GM13976 (cell line): Measurements from ENCODE around the gene NUDT3.
A peak's percentile ranks its signal among the peaks of the same experiment; 100 is the strongest.

Source experiments
- DNase-seq: peaks from one replicate; pipeline ENCODE4 v3.0.0; 2012; ENCODE audit warnings: low spot score
- CTCF ChIP-seq: IDR thresholded peaks from 2 replicates; pipeline ENCODE4 v1.5.1; 2012; ENCODE audit warnings: borderline replicate concordance, mild to moderate bottlenecking; ENCODE audit not compliant: insufficient read depth; ENCODE audit errors: extremely low read depth, missing control alignments, control extremely low read depth
- in situ Hi-C: fragments of 300-500 bp; cut with MboI; formaldehyde crosslinking; loops from one replicate; pipeline ENCODE4 v1.12.0; 2022; ENCODE audit warnings: low sequenced_read_pairs, mixed read lengths, inconsistent platforms; ENCODE audit not compliant: unreplicated experiment

The NUDT3 gene

DNA sequence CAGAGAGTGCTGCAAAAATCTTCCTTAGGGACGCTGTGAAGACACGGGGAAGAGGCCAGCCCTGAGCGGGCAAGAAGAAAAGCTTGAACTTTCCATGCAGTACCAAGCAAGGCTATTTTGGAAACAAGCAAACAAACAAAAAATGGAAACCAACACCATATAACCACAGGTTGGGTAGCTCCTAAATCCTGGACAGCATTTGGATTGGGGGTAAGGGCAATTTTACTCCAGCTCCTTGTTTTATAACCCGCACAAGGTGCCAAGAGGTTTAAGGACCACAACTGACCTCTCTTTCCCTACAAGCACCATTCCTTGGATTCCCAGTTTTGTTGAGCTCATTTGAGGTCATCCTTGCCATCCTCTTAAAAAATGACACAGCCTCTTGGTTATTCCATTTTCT lies 112.3 kb downstream of the NUDT3 start:
- in situ Hi-C loops: no loop called here
- TF ChIP-seq CTCF: no peak
- DNase-seq: no peak

DNA sequence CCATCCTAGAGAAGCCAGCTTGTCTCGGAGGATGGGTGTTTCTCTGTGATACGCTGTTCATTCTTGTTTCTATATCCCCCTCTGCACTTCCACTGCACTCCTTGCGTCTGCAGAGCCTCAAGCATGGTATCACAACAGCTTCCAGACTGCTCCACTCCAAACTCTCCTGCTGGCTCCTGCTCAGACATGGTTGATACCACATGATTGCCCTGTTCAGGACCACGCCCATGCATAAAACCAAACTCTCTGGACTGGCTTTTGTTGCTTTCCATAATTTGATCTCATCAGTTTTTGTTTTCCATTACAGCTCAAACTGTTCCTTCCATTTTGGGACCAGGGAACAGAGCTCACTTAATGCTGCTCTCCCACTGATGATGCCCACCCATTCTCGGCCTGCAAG lies 113.6 kb downstream of the NUDT3 start:
- in situ Hi-C loops: no loop called here
- TF ChIP-seq CTCF: no peak
- no peak for DNase-seq

- no peak for DNase-seq
- in situ Hi-C loops: no loop called here
- no peak for TF ChIP-seq CTCF
Measured at GRCh38 chr6:34277763-34278112, 114.7 kb downstream of the NUDT3 start.

- DNase-seq: no peak
- in situ Hi-C loops: no loop called here
- TF ChIP-seq CTCF: no peak
Measured at GRCh38 chr6:34276881-34277762, 115.3 kb downstream of the NUDT3 start.

DNA sequence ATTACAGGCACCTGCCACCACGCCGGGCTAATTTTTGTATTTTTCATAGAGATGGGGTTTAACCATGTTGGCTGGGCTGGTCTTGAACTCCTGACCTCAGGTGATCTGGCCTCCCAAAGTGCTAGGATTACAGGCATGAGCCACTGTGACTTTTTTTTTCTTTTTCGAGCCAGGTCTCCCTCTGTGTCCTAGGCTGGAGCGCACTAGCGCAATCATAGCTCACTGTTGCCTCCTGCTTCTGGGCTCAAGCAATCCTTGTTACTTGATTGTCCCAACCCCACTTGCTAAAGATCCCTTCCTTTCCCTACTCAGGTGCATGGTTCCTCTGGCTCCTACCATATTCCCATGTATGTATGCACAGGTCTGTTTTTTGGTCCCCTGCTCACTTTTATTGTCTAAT lies 116.3 kb downstream of the NUDT3 start:
- TF ChIP-seq CTCF: no peak

DNA sequence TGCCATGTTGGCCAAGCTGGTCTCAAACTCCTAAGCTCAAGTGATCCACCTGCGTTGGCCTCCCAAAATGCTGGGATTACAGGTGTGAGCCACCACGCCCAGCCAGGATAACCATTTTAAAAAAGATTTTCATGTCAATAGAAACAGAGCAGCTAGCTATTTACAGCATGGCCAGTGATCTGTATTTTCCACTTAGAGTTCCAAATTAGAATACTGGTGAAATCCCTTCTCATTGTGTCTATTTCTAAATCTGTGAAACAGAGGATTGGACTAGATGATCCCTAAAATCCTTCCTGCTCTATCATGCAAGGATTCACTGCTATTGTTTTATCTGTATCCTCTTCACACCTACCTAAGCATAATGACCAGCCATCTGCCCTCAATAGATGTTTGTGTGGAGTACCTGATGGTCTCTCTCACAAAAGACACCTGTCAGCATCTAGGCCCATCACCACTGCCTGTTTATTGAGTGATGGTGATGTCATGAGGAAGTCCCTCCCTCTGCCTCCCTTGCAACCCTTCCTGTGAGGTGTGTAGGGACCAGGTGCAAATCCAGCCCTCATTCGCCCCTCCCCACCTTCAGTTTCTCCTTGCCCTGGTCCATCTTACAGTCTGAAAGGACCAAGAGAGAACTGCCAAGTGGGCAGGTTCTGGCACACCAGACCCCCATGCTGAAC lies 117.2 kb downstream of the NUDT3 start:
- DNase-seq: peak; percentile 28
- in situ Hi-C loops: no loop called here
- no peak for TF ChIP-seq CTCF

More for the DNA sequence above, 116.3 kb downstream of the NUDT3 start:
- no peak for DNase-seq
- in situ Hi-C loops: no loop called here
